ENCODE measurements around the gene GP2. TPM values are rescaled to one million over a fixed set of nuclear protein-coding genes. Genes with fewer than 3 reads are reported as not detected.

Gene GP2
- total RNA-seq, 2 experiments from 2014 or later, result not detected

- H3K4me1 Mint-ChIP-seq (ENCODE audit: low read depth), result no peaks in the 10 kb centered on the region
Observed at GRCh38 chr16:20308266-20308665, 19.0 kb downstream of the GP2 start.

GRCh38 chr16:20307791-20308190 is 19.5 kb downstream of the GP2 start:
- intact Hi-C loops (cut with micrococcal nuclease), result no loop called here
- Mint-ChIP-seq H3K27me3 (no peaks in the 10 kb centered on the region), H3K4me1 (ENCODE audit: low read depth) (no peaks in the 10 kb centered on the region), H3K9me3 (no peaks in the 10 kb centered on the region), H3K36me3 (ENCODE audit: low read depth) (no peaks in the 10 kb centered on the region), H3K27ac (no peak overlapping the region), H3K4me3 (no peak overlapping the region)
- no peak for TF ChIP-seq CTCF (IDR thresholded peaks at IDR 0.05)
- CTCF ChIA-PET, result interaction anchor here (1.2 kb wide), 1 partner anchor 401 kb away, joined by 3 read pairs; no protein-coding TSS in a partner anchor
- no peak for ATAC-seq
- POLR2A ChIA-PET, result no interaction called here
- DNase-seq, result no peak

More at GRCh38 chr16:20308266-20308665, 19.0 kb downstream of the GP2 start:
- no peak overlapping the region for H3K4me3 Mint-ChIP-seq
- no peaks in the 10 kb centered on the region for H3K9me3 Mint-ChIP-seq
- H3K27me3 Mint-ChIP-seq, result no peaks in the 10 kb centered on the region
- ChIA-PET CTCF (interaction anchor here (1.2 to 2.5 kb wide), 2 partner anchors 8 to 401 kb away, joined by 3 to 11 read pairs; no protein-coding TSS in a partner anchor), POLR2A (no interaction called here)
- H3K27ac Mint-ChIP-seq, result no peak overlapping the region
- DNase-seq, result no peak
- H3K36me3 Mint-ChIP-seq (ENCODE audit: low read depth), result no peaks in the 10 kb centered on the region
- no peak for ATAC-seq
- intact Hi-C loops (cut with micrococcal nuclease), result no loop called here
- no peak for TF ChIP-seq CTCF (IDR thresholded peaks at IDR 0.05)

GRCh38 chr16:20307240-20307671 is 20.1 kb downstream of the GP2 start:
- Mint-ChIP-seq H3K27ac (no peak overlapping the region), H3K4me3 (no peak overlapping the region), H3K9me3 (no peaks in the 10 kb centered on the region), H3K36me3 (ENCODE audit: low read depth) (no peaks in the 10 kb centered on the region), H3K27me3 (no peaks in the 10 kb centered on the region), H3K4me1 (ENCODE audit: low read depth) (no peaks in the 10 kb centered on the region)
- DNase-seq (no peak), ATAC-seq (no peak)
- intact Hi-C loops (cut with micrococcal nuclease), result no loop called here
- ChIA-PET CTCF (interaction anchor here (1.2 to 2.5 kb wide), 2 partner anchors 400 kb away, joined by 3 to 8 read pairs; no protein-coding TSS in a partner anchor), POLR2A (no interaction called here)
- no peak for TF ChIP-seq CTCF (IDR thresholded peaks at IDR 0.05)

- intact Hi-C loops (cut with micrococcal nuclease), result no loop called here
- Mint-ChIP-seq H3K4me1 (ENCODE audit: low read depth) (no peaks in the 10 kb centered on the region), H3K27me3 (no peaks in the 10 kb centered on the region), H3K36me3 (ENCODE audit: low read depth) (no peaks in the 10 kb centered on the region), H3K9me3 (no peaks in the 10 kb centered on the region), H3K4me3 (no peak overlapping the region), H3K27ac (no peak overlapping the region)
- TF ChIP-seq CTCF (IDR thresholded peaks at IDR 0.05), result no peak
- ATAC-seq, result no peak
- ChIA-PET CTCF (interaction anchor here (2.5 kb wide), 1 partner anchor 399 kb away, joined by 8 read pairs; no protein-coding TSS in a partner anchor), POLR2A (no interaction called here)
- DNase-seq, result no peak
Observed at GRCh38 chr16:20306401-20306800, 20.9 kb downstream of the GP2 start.

GRCh38 chr16:20303012-20303411 is 24.3 kb downstream of the GP2 start:
- TF ChIP-seq CTCF (IDR thresholded peaks at IDR 0.05), result no peak
- Mint-ChIP-seq H3K4me3 (no peak overlapping the region), H3K27ac (no peak overlapping the region), H3K36me3 (ENCODE audit: low read depth) (no peaks in the 10 kb centered on the region), H3K4me1 (ENCODE audit: low read depth) (no peaks in the 10 kb centered on the region), H3K27me3 (peaks cover 3% of the 10 kb centered on the region), H3K9me3 (no peaks in the 10 kb centered on the region)
- intact Hi-C loops (cut with micrococcal nuclease), result loop anchor here (5.0 kb wide), 1 partner anchor 396 kb away; no protein-coding TSS in a partner anchor
- no peak for DNase-seq
- POLR2A ChIA-PET, result no interaction called here
- CTCF ChIA-PET, result interaction anchor here (1.1 kb wide), 1 partner anchor 395 kb away, joined by 3 read pairs; no protein-coding TSS in a partner anchor
- no peak for ATAC-seq
